GM20431 (cell line): ENCODE measurements around the gene SLC12A7.

Source experiments
- in situ Hi-C: fragments of 300-500 bp; cut with MseI, MboI; formaldehyde crosslinking; loops from one replicate; pipeline ENCODE4 v1.15.0; 2020; ENCODE audit warnings: low sequenced_read_pairs; ENCODE audit not compliant: unreplicated experiment

SLC12A7 gene

DNA sequence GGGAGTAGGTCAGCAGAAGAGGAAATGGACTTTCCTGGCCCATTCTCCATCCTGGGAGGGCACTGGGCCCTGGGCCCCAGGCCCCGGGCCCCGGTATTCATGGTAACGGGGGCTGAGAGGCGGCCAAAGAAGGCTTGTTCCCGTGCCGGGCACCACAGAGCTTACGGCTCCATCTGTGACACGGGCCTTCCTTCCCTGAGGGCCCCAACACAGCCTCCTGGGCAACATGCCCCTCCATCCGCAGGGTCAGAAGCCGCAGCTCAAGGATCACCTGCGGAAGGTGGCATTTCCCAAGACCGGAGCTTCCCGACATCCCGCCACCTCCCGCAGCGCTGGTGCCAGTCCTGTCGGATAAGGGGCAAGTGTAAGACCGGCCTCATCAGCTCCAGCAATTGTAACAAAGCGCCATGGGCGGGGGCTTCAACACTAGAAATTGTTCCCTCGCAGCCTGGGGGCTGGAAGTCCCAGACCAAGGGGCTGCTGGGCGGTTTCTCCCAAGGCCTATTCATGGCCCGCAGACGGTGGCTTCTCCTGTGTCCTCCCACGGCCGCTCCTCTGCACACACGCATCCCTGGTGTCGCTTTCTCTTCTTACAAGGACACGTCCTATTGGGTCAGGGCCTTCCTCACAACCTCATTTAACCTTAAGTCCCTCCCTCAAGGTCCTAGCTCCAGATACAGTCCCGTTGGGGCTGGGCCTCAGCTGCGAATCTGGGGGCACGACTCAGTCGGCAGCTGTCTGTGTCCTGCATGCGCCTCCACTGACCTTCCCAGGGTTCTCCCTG, 31.2 kb upstream of the SLC12A7 start:
- in situ Hi-C loops, result loop anchor here (25.0 kb wide), 1 partner anchor 206 kb away; no protein-coding TSS in a partner anchor

DNA sequence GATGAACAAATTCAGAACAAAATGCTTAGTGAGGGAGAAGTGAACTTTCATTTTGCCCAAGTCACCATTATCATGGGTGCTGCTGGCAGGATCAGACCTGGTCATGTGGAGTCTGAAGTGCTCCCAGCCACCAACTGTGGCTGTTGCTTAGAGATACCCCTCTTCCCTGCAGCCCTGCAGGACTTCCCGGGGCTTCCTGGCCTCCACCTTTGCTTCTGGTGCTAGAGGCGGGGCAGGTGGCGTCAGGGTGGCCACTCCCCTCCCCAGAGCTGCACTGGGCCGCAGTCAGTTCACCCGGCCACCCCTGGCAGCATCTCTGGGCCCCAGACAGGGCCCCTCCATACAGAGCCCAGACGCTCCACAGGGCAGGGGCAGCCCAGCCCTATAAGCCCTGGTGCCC, 30.0 kb upstream of the SLC12A7 start:
- in situ Hi-C loops, result loop anchor here (25.0 kb wide), 1 partner anchor 205 kb away; no protein-coding TSS in a partner anchor

DNA sequence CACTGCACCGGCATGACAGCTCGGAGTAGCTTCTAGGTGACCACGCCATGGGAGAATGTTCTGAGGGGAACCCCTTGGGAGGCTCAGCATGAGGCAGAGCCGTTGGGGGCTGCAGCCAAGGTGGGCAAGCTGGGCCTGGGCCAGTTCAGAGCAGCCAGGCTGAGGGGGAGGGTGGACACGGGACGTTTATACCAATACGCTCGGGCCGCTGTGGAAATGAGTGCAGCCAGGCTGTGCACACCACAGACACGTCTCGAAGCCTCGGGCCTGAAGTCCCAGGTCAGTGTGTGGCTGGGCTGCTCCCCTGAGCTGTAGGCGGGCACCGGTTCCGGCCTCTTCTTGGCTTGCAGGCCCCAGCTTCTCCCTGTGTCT, 28.9 kb upstream of the SLC12A7 start:
- in situ Hi-C loops, result loop anchor here (25.0 kb wide), 1 partner anchor 204 kb away; no protein-coding TSS in a partner anchor

DNA sequence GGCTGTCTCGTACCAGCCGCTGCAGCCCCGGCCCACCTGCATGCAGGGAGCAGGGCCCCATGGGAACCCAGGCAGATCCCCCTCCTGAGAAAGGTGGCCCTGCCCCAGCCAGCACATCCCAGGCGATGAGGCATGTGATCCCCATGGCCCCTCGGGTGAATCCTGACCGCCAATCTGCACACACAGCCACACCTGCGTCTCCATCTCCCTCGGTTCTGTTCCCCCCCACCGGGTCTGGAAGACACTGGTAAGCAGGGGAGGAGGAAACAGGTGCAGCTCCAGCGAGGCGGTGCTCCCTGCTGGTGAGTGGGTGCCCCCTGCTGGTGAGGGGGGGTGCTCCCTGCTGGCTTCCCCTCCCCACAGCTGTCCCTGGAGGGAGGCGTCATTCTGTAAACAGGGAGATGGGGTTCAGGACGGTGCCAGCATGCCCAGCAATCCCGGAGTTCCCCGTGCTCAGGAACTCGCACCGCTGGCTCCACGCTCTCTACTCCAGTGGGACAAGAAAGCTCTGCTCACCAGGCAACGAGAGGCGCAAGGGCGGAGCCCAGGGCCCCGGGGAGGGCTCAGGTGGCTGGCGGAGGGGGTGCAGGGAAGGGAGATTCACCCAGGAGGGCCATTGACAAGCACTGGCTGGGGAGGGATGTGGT, 28.4 kb upstream of the SLC12A7 start:
- in situ Hi-C loops, result loop anchor here (25.0 kb wide), 1 partner anchor 203 kb away; no protein-coding TSS in a partner anchor

DNA sequence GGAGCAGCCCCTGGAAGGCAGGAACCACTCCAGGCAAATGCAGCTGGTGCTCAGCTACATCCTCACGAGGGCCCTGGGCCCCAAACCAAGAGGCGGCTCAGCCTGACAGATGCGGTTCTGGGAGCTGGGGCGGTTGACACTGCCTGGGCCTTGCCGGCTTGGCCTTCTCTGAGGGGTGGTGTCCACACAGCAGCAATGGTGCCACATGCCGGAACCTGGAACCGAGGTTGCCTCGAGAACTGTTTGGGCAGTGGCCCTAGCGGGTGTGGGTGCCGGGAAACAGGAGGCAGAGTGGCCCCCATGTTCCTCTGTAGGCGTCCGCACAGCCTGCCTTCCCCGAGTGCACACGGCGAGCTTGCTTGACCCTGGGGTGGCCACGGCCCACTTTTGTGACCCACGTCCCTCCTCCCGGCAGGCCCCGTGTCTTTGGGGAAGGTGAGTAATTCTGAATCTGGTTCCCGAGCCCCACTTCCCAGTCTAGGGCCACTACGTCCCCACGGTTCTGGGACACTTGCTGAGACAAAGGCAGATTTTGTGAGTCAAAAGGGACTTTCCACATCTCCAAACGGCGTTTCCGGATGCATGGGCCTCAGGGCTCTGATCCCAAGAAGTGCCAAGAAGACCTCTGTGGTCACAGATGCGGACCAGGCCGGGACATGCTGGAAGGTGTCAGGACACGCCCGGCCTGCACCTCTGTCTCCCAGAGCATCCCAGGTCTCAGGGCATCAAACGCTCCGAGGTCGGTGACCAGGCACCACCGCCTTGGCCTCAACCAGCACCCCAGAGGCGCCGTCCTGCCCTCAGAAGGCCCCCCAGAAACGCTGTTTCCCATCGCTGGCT, 27.7 kb upstream of the SLC12A7 start:
- in situ Hi-C loops, result loop anchor here (25.0 kb wide), 1 partner anchor 202 kb away; no protein-coding TSS in a partner anchor

DNA sequence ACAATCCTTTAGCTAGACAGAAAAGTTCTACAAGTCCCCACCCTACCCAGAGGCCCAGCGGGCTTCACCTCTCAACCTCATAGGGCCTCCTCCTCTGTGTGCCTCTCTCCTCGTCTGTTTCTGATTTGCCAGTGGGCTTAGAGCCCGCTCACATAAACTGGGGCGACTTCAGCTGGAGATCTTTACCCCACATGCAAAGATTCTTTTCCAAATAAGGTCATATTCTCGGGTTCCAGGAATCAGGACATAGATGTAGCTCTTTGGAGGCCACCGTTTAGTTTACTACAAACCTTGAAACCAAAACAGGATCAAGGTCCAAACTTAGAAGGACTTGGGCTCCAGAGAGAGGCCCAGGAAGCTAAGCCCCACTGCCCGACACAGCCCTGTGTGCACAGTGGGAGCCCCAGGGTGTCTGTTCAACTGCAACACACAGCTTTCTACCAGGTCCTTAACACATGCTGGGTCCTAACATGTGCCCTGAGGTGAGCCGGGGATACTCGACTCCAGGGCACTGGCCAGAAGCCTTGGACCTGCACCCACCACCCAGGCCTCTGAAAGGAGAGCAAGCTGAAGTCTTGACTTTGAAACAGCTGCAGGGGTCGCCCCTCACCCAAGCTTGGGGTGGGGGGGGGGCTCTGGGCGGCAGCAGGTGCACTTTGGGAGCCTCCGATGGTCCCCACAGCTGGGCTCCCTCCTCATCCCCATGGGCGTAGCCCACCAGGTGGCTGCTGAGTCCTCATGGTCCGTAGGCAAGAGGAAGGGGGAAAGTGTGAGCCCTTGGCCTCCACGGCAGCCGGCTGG, 26.8 kb upstream of the SLC12A7 start:
- in situ Hi-C loops, result loop anchor here (25.0 kb wide), 1 partner anchor 201 kb away; no protein-coding TSS in a partner anchor

DNA sequence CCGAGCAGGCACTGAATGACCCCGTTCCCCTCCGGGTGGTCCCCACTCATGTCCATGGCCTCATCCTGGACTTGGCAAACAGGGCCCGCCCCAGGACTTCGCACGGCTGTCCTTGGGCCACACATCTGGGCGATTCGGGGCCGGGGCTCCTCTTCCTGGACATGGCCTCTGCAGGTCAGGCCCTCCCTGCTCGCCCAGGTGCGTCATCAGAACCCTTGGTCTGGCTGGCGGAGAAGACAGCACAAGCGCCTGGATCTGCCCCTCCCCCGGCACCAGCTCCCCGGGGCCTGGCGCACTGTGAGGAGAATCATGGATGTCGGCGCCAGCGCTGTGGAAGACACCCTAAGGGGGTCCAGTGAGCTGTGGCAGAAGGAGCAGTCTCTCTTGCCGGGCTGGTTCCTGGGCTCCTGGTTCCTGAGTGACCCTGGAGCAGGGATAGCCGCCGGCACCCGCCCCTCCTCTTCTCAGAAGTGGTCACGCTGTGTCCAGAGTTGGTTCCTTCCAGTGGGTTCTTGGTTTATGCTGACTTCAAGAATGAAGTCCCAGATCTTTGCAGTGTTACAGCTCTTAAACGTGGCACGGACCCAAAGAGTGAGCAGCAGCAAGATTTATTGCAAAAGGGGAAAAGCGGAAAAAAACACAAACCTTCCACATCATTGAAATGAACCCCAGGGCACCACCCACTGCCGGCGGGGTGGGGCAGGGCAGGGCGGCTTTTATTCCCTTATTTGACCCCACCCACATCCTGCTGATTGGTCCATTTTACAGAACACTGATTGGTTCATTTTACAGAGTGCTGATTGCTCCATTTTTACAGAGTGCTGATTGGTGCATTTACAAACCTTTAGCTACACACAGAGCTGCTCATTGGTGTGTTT, 25.9 kb upstream of the SLC12A7 start:
- in situ Hi-C loops, result loop anchor here (25.0 kb wide), 1 partner anchor 201 kb away; no protein-coding TSS in a partner anchor

DNA sequence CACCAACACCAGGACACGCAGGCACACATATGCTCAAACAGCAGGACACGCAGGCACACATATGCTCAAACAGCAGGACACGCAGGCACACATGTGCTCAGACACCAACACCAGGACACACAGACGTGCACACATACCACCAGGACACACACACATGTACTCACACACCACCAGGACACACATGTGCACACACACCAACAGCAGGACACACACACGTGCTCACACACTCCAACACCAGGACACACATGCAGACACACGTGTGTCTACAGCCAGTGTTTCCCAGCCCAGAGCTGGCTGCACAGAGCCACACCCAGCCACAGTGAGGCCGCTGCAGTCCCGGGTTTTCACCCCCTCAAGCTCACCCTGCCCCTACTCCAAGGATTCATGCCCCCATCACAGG, 25.0 kb upstream of the SLC12A7 start:
- in situ Hi-C loops, result loop anchor here (25.0 kb wide), 1 partner anchor 200 kb away; no protein-coding TSS in a partner anchor

DNA sequence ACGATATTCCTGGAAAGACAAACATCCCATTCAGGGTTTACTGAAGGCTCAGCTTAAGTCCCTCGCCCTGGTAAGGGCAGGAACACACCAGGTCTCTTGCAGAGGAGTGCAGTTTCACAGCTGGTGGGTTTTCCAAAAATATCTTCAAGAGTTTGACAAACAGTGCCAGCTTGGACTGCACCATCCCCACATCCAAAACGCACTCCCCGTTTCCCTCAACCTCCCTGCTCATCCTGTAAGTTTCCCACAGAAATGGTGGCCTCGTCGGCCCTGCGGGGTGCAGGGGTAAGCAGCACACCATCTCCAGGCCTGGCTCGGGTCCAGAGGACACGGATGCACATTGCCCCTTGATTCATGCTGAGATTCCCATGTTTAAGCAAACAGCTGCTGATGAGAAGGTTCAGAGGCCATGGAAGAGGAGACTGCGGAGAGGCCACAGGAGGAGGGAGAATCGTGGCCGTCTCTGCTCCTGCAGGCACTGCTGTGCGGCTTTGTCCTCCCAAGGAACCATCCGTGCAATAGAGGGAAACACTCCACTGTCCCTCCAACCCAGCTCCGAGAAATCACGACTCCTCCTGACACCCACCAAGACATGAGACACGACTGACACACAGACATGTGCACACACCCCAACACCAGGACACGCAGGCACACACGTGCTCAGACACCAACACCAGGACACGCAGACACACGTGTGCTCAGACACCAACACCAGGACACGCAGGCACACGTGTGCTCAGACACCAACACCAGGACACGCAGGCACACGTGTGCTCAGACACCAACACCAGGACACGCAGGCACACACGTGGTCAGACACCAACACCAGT, 24.0 kb upstream of the SLC12A7 start:
- in situ Hi-C loops, result loop anchor here (25.0 kb wide), 1 partner anchor 199 kb away; no protein-coding TSS in a partner anchor

DNA sequence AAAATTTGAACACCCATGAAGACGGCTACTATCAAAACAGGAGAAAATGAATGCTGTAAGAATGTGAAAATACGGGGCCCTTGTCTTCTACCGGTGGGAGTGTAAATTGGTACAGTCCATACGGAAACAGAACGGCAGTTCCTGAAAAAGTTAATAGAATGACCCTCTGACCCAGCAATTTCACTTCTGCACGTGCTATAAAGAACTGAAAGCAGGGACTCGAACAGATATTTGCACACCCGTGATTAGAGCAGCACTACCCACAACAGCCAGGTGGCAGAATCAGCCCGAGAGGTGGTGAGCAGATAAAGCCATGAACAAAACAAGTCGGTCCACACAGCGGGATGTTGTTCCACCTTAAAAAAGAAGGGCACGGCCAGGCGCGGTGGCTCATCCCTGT, 22.6 kb upstream of the SLC12A7 start:
- in situ Hi-C loops, result loop anchor here (25.0 kb wide), 1 partner anchor 197 kb away; no protein-coding TSS in a partner anchor

DNA sequence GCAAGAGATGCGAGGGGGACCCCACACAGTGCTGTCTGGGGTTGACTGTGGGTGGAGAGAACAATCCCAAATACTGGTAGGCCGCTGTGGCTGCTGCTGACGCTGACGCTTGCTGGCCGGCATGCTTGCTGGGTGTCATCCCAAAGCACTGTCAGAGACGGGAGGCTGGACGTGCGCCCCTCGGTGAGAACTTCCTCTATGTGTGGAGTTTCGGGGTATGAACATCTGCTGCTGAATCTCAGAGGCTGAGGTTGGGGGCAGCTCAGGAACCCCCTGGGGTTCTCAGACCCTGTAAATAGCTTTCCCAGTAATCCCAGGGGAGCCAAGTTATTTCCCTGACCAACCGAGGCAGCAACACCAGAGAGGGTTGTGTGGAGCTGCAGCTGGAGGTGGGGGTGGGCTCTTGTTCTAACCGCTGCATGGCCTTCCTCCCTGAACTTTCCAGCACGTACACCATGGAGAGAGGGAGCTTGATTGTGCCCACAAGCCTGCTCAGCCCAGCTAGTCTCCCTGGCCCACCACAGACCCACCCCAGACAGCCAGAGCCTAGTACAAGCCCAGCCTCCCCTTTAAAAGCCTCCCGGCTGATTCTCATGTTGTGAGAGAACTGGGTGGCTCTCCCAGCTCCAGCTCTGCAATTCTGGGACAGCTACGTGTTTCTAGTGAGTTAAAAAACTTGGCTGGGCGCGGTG, 21.8 kb upstream of the SLC12A7 start:
- in situ Hi-C loops, result loop anchor here (25.0 kb wide), 1 partner anchor 196 kb away; no protein-coding TSS in a partner anchor

DNA sequence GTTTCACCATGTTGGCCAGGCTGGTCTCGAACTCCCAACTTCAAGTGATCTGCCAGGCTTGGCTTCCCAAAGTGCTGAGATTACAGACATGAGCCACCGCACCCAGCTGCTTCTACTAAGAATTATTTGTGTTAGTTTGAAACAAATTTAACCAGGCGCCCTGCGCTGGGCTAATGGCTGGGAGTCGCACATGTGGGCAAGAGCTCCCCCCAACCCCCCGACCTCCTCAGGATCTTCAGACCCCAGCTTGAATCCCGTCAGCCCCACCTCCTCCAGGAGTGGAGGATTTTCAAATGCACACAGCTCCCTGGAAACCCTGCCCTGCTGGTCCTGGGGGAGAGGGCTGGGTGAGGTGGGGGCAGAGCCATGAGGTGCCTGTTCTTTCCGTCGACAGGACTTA, 21.2 kb upstream of the SLC12A7 start:
- in situ Hi-C loops, result loop anchor here (25.0 kb wide), 1 partner anchor 196 kb away; no protein-coding TSS in a partner anchor

DNA sequence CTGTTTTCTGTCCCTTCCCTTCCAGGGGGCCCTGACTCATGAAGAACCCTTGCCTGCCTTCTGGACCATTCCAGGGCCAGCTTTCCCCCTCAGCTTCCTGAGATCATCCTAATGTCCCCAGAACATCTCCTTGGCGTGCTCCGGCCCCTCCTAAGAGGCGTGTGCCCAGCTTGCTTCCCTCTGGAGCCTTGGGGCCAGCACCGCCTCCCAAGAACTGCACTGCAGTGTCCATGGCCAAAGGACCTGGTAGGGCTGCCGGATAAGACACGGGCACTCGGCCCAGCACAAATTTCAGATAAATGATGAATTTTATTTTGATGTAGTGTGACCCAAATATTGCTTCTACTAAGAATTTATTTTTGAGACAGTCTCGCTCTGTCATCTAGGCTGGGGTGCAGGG, 20.7 kb upstream of the SLC12A7 start:
- in situ Hi-C loops, result loop anchor here (25.0 kb wide), 1 partner anchor 195 kb away; no protein-coding TSS in a partner anchor

DNA sequence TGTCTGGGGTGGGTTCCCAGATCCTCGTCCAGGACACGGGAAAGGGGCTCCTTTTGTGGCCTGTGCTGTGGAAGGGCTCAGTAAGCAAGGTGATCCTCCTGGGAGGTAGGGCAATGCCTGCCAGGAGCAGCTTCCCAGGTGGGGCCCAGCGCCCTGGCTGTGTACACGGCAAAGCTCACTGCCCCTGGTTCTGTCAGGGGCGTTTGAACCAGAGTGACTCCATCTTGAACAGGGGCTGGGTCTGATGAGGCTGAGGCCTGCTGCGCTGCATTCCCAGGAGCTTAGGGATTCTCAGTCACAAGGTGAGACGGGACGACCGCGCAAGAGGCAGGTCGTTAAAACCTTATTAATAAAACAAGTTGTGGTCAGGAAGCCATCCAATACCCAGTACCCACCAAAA, 19.9 kb upstream of the SLC12A7 start:
- in situ Hi-C loops, result loop anchor here (25.0 kb wide), 1 partner anchor 194 kb away; no protein-coding TSS in a partner anchor

DNA sequence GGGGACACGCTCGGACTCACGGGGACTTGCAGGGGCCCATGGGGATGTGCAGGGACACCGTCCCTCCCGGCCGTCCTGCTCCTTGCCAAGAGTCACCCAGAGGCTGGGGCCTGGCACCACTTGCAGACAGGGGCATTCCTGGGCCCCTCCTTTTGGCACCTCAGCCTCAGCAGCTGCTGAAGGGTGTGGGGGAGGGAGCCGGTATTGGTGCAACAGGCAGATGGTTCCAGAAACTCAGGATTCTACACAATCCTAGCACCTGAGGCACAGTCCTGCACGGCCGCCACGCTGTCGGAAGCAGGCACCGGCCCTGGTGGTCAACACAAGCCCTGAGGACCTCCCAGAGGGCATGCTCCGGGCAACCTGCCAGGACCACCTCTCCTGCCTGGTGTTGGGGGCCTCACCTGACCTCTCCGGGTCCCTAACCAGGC, 19.3 kb upstream of the SLC12A7 start:
- in situ Hi-C loops, result loop anchor here (25.0 kb wide), 1 partner anchor 194 kb away; no protein-coding TSS in a partner anchor

DNA sequence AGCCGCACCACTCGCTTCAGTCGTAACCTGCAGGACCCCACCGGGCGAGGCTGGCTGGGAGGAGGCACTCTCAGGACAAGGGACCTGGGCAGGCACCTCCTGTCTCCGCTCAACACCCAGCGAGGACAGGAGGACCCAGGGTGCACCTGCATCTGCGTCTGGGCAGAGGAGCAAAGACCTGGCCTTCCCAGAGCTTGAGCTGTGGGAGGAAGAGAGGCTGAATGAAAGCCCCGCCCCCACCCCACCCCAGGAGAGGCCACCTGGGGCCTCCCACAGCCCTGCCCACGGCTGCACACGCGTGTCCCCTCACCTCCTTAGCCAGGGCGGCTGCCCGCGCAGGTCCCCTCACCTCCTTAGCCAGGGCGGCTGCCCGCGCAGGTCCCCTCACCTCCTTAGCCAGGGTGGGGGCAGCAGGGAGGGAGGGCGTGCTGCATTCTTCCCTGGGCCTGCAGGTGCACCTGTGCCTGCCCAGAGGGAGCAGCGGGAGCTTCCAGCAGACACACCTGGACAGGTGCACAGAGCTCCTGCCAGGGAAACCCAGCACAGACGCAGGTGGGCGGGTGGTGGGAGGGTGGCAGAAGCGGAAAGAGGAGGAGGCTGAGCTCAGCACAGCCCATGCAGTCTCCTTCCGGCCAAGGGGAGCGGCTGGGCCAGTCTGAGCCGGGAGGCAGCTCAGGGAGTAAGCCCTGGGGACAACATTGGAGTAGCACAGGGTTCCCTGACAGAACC, 18.5 kb upstream of the SLC12A7 start:
- in situ Hi-C loops, result loop anchor here (25.0 kb wide), 1 partner anchor 193 kb away; no protein-coding TSS in a partner anchor
